Hepatocyte (in vitro differentiated cells): ENCODE results near the gene DIS3. TPM values are rescaled to one million over a fixed set of nuclear protein-coding genes. Genes with fewer than 3 reads are reported as not detected.

ENCODE experiments used
- DNase-seq: peaks from one replicate; pipeline ENCODE4 v3.0.0-alpha.2; 2016; ENCODE audit warnings: low spot score
- H2AFZ ChIP-seq: fragments of 200-600 bp; sonication (generic); 2 replicates; pipeline ENCODE4 v1.6.0; 2016; ENCODE audit warnings: antibody characterized with exemption, mild to moderate bottlenecking
- H3K27ac ChIP-seq: fragments of 200-600 bp; sonication (generic); 2 replicates; pipeline ENCODE4 v1.5.1; 2016; ENCODE audit warnings: mild to moderate bottlenecking
- H3K27me3 ChIP-seq: fragments of 200-600 bp; sonication (generic); 2 replicates; pipeline ENCODE4 v1.6.1; 2016
- H3K36me3 ChIP-seq: fragments of 200-600 bp; sonication (generic); replicated peaks from 2 replicates; pipeline ENCODE4 v1.5.1; 2016; ENCODE audit warnings: low read depth; ENCODE audit not compliant: insufficient read depth
- H3K4me1 ChIP-seq: fragments of 200-600 bp; sonication (generic); 2 replicates; pipeline ENCODE4 v1.5.1; 2016; ENCODE audit warnings: mild to moderate bottlenecking, moderate library complexity; ENCODE audit not compliant: insufficient read depth
- H3K4me2 ChIP-seq: fragments of 200-600 bp; sonication (generic); 2 replicates; pipeline ENCODE4 v1.6.0; 2016
- H3K4me3 ChIP-seq: fragments of 200-600 bp; sonication (generic); 2 replicates; pipeline ENCODE4 v1.5.1; 2016; ENCODE audit warnings: mild to moderate bottlenecking
- H3K79me2 ChIP-seq: fragments of 200-600 bp; sonication (generic); 2 replicates; pipeline ENCODE4 v1.6.0; 2017; ENCODE audit warnings: mild to moderate bottlenecking
- H3K9me2 ChIP-seq: fragments of 200-600 bp; sonication (generic); replicated peaks from 2 replicates; pipeline ENCODE4 v1.6.0; 2017; ENCODE audit warnings: mild to moderate bottlenecking; ENCODE audit not compliant: insufficient read depth
- H3K9me3 ChIP-seq: fragments of 200-600 bp; sonication (generic); 2 replicates; pipeline ENCODE4 v1.5.1; 2016; ENCODE audit warnings: low read depth, mild to moderate bottlenecking
- H4K20me1 ChIP-seq: fragments of 200-600 bp; sonication (generic); 2 replicates; pipeline ENCODE4 v1.6.0; 2016; ENCODE audit warnings: mild to moderate bottlenecking; ENCODE audit not compliant: insufficient read depth, poor library complexity, severe bottlenecking
- EZH2 ChIP-seq: fragments of 200-600 bp; sonication (generic); IDR thresholded peaks from 2 replicates; pipeline ENCODE4 v1.6.1; 2016; ENCODE audit warnings: antibody characterized with exemption, mild to moderate bottlenecking, borderline replicate concordance
- EZH2phosphoT487 ChIP-seq: fragments of 200-600 bp; sonication (generic); IDR thresholded peaks from one replicate; pipeline ENCODE4 v1.6.1; 2018; ENCODE audit warnings: antibody characterized with exemption, mild to moderate bottlenecking, low read depth, moderate library complexity; ENCODE audit not compliant: unreplicated experiment, severe bottlenecking
- WGBS: methylation state at CpG from one replicate; pipeline ENCODE4 v1.1.6; 2016; ENCODE audit warnings: low lambda C conversion rate; ENCODE audit errors: missing lambda C conversion rate; 5-methylcytosine and 5-hydroxymethylcytosine counted together
- polyA plus RNA-seq: library from polyadenylated mRNA; unstranded; fragments of >200 nt; fragmentation: Nextera tagmentation; extraction: Ambion mirVana; gene quantifications from 2 replicates; pipeline ENCODE4 v1.2.1, GENCODE V29; 2016
- total RNA-seq: library from RNA; depleted of rRNA; stranded (reverse); fragments of >200 nt; gene quantifications from 2 replicates; pipeline ENCODE4 v1.2.3, GENCODE V29; 2014
- TF ChIP-seq, protein P1 (sequence below): fragments of 200-600 bp; sonication (generic); IDR thresholded peaks from 2 replicates; pipeline ENCODE4 v1.5.1; 2016; ENCODE audit warnings: antibody characterized with exemption, mild to moderate bottlenecking; ENCODE audit not compliant: poor library complexity

The DIS3 gene
- total and polyA plus RNA-seq, 2 experiments from 2014 or later, result 11.7 to 37.0 TPM

DNA sequence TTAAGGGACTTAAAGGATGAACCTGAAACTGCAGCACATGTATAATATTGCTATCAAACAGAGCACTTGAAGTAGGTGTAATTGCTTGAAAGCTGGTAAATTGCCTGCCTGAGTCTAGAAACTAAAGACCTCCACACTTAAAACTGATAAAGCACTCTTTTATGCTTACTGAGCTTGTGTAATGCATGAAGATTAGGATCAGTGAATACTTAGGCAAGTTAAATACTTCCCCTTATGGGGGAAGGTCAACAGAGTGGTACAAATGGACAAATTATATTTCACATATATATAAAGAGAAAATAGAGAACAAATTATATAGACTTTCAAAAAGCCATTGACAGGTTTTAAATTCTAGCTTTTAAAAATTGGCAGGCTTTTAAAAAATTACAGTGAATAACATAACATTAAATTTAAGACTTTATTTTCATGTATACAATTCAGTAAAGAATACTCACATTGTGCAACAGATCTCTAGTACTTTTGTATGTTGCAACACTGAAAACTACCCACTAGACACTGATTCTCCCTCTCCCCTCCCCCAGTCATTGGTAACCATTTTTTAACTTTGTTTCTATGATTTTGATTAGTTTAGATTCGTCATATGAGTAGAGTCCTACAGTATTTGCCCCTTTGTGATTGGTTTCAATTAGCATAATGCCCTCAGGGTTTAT lies 24.1 kb upstream of the DIS3 start:
- Histone ChIP-seq H3K79me2 (no peaks in the 10 kb centered on the region), H3K9me2 (no peaks in the 10 kb centered on the region), H4K20me1 (no peaks in the 10 kb centered on the region), H3K27ac (no peak overlapping the region), H2AFZ (no peak overlapping the region), H3K27me3 (no peaks in the 10 kb centered on the region), H3K9me3 (no peaks in the 10 kb centered on the region), H3K4me1 (no peaks in the 10 kb centered on the region), H3K4me3 (no peak overlapping the region), H3K4me2 (no peak overlapping the region), H3K36me3 (no peaks in the 10 kb centered on the region)
- no peak for DNase-seq
- 97% methylated on average over 1 of the region's 1 CpG for WGBS
- TF ChIP-seq EZH2 (no peak), EZH2phosphoT487 (no peak)
- TF ChIP-seq, protein P1, sequence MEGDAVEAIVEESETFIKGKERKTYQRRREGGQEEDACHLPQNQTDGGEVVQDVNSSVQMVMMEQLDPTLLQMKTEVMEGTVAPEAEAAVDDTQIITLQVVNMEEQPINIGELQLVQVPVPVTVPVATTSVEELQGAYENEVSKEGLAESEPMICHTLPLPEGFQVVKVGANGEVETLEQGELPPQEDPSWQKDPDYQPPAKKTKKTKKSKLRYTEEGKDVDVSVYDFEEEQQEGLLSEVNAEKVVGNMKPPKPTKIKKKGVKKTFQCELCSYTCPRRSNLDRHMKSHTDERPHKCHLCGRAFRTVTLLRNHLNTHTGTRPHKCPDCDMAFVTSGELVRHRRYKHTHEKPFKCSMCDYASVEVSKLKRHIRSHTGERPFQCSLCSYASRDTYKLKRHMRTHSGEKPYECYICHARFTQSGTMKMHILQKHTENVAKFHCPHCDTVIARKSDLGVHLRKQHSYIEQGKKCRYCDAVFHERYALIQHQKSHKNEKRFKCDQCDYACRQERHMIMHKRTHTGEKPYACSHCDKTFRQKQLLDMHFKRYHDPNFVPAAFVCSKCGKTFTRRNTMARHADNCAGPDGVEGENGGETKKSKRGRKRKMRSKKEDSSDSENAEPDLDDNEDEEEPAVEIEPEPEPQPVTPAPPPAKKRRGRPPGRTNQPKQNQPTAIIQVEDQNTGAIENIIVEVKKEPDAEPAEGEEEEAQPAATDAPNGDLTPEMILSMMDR, result no peak

DNA sequence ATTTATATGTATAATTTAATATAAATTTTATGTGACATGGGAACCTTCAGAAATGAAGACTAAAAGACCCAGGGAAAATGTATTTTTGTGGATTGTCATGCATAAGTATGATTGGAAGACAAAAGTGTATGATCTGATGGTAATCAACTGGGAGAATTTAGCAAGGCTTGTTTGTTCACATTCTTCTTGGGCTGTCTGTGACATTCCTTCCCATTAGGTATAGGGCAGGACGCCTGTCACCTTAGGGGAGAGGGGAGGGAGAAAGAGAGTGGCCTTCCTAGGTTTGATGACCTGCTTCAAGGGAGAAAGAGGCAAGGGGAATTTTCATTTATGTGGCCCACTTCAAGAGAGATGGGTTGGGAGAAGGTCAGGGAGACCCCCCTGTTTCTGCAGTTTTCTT lies 22.6 kb upstream of the DIS3 start:
- Histone ChIP-seq H2AFZ (no peak overlapping the region), H3K36me3 (no peaks in the 10 kb centered on the region), H3K27me3 (no peaks in the 10 kb centered on the region), H3K9me2 (no peaks in the 10 kb centered on the region), H3K9me3 (no peaks in the 10 kb centered on the region), H3K27ac (no peak overlapping the region), H3K4me3 (no peak overlapping the region), H3K4me1 (no peaks in the 10 kb centered on the region), H4K20me1 (no peaks in the 10 kb centered on the region), H3K4me2 (no peak overlapping the region), H3K79me2 (peaks cover under 1% of the 10 kb centered on the region)
- 74% methylated on average over 1 of the region's 1 CpG for WGBS
- no peak for DNase-seq
- no peak for TF ChIP-seq EZH2
- TF ChIP-seq EZH2phosphoT487, result no peak
- TF ChIP-seq, protein P1, result no peak

- Histone ChIP-seq H4K20me1 (no peaks in the 10 kb centered on the region), H3K9me3 (no peaks in the 10 kb centered on the region)
- WGBS, result 85% methylated on average over 3 of the region's 3 CpGs
Observed at GRCh38 chr13:72798817-72799216, 17.1 kb upstream of the DIS3 start.

More at GRCh38 chr13:72798817-72799216, 17.1 kb upstream of the DIS3 start:
- Histone ChIP-seq H3K27me3 (no peaks in the 10 kb centered on the region), H3K4me1 (no peaks in the 10 kb centered on the region), H3K27ac (no peak overlapping the region), H3K4me3 (no peak overlapping the region), H3K79me2 (peaks cover 4% of the 10 kb centered on the region), H3K4me2 (no peak overlapping the region), H3K9me2 (no peaks in the 10 kb centered on the region), H2AFZ (no peak overlapping the region), H3K36me3 (peaks cover 3% of the 10 kb centered on the region)
- TF ChIP-seq EZH2 (no peak), EZH2phosphoT487 (no peak)
- TF ChIP-seq, protein P1, result no peak
- no peak for DNase-seq
